Pons (tissue), 1 donor: Measurements from ENCODE around the gene SREBF1.

Experiments
- DNase-seq: peaks from one replicate; pipeline ENCODE4 v3.0.0-alpha.2; 2016; ENCODE audit warnings: low spot score

SREBF1 gene

GRCh38 chr17:17794382-17794781, 42.4 kb downstream of the SREBF1 start:
- no peak for DNase-seq

GRCh38 chr17:17793378-17794214, 43.2 kb downstream of the SREBF1 start:
- DNase-seq, result no peak

GRCh38 chr17:17792551-17793377, 44.0 kb downstream of the SREBF1 start:
- DNase-seq, result peak; percentile 49

- DNase-seq, result no peak
Measured at GRCh38 chr17:17792037-17792550, 44.7 kb downstream of the SREBF1 start.

- DNase-seq, result no peak
Measured at GRCh38 chr17:17790637-17791464, 45.9 kb downstream of the SREBF1 start.

GRCh38 chr17:17789828-17790636, 46.8 kb downstream of the SREBF1 start:
- DNase-seq, result no peak

GRCh38 chr17:17789410-17789809, 47.4 kb downstream of the SREBF1 start:
- DNase-seq, result no peak

GRCh38 chr17:17788967-17789366, 47.8 kb downstream of the SREBF1 start:
- DNase-seq, result no peak

- DNase-seq, result no peak
Measured at GRCh38 chr17:17787568-17787967, 49.2 kb downstream of the SREBF1 start.

GRCh38 chr17:17786998-17787397, 49.8 kb downstream of the SREBF1 start:
- DNase-seq, result no peak

- peak; percentile 48 for DNase-seq
Measured at GRCh38 chr17:17785407-17785806, 51.4 kb downstream of the SREBF1 start.

- peak; percentile 47 for DNase-seq
Measured at GRCh38 chr17:17784657-17785267, 52.0 kb downstream of the SREBF1 start.

GRCh38 chr17:17783825-17784656, 52.7 kb downstream of the SREBF1 start:
- DNase-seq, result peak; percentile 73

GRCh38 chr17:17783116-17783824, 53.5 kb downstream of the SREBF1 start:
- peak; percentile 38 for DNase-seq

- DNase-seq, result no peak
Measured at GRCh38 chr17:17782523-17783115, 54.2 kb downstream of the SREBF1 start.

GRCh38 chr17:17781591-17782496, 54.9 kb downstream of the SREBF1 start:
- DNase-seq, result peak; percentile 79

- DNase-seq, result no peak
Measured at GRCh38 chr17:17780922-17781590, 55.7 kb downstream of the SREBF1 start.
